ENCODE data around the gene NT5M. TPM values are rescaled to one million over a fixed set of nuclear protein-coding genes. Genes with fewer than 3 reads are reported as not detected.

The NT5M gene
- total RNA-seq, 1 donor from 2014 or later, result 0.93 TPM

GRCh38 chr17:17352836-17353624 lies 49.9 kb downstream of the NT5M start:
- no peak for ATAC-seq (ENCODE audit: low read depth)
- Mint-ChIP-seq H3K9me3 (no peaks in the 10 kb centered on the region), H3K27ac (no peak overlapping the region), H3K27me3 (no peaks in the 10 kb centered on the region), H3K4me3 (no peak overlapping the region), H3K4me1 (no peaks in the 10 kb centered on the region), H3K36me3 (ENCODE audit: low read depth) (no peaks in the 10 kb centered on the region)
- POLR2A ChIA-PET, result no interaction called here
- intact Hi-C loops (cut with micrococcal nuclease), result no loop called here
- CTCF ChIA-PET, result interaction anchor here (0.6 to 4.2 kb wide), 2 partner anchors 144 to 289 kb away, joined by 3 to 52 read pairs; no protein-coding TSS in a partner anchor
- TF ChIP-seq, protein P1, sequence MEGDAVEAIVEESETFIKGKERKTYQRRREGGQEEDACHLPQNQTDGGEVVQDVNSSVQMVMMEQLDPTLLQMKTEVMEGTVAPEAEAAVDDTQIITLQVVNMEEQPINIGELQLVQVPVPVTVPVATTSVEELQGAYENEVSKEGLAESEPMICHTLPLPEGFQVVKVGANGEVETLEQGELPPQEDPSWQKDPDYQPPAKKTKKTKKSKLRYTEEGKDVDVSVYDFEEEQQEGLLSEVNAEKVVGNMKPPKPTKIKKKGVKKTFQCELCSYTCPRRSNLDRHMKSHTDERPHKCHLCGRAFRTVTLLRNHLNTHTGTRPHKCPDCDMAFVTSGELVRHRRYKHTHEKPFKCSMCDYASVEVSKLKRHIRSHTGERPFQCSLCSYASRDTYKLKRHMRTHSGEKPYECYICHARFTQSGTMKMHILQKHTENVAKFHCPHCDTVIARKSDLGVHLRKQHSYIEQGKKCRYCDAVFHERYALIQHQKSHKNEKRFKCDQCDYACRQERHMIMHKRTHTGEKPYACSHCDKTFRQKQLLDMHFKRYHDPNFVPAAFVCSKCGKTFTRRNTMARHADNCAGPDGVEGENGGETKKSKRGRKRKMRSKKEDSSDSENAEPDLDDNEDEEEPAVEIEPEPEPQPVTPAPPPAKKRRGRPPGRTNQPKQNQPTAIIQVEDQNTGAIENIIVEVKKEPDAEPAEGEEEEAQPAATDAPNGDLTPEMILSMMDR (IDR thresholded peaks at IDR 0.05), result no peak
- DNase-seq, result no peak

- TF ChIP-seq, protein P1 (IDR thresholded peaks at IDR 0.05), result no peak
- intact Hi-C loops (cut with micrococcal nuclease), result no loop called here
- POLR2A ChIA-PET, result no interaction called here
- ATAC-seq (ENCODE audit: low read depth) (no peak), DNase-seq (no peak)
- H3K27ac Mint-ChIP-seq, result no peak overlapping the region
- no peaks in the 10 kb centered on the region for H3K4me1 Mint-ChIP-seq
- H3K4me3 Mint-ChIP-seq, result no peak overlapping the region
- no peaks in the 10 kb centered on the region for H3K36me3 Mint-ChIP-seq (ENCODE audit: low read depth)
- no peaks in the 10 kb centered on the region for H3K27me3 Mint-ChIP-seq
- CTCF ChIA-PET, result interaction anchor here (1.0 to 4.2 kb wide), 4 partner anchors 13 to 680 kb away, joined by 4 to 52 read pairs (median 8); no protein-coding TSS in a partner anchor
- H3K9me3 Mint-ChIP-seq, result no peaks in the 10 kb centered on the region
Measured at GRCh38 chr17:17353625-17354484, 50.7 kb downstream of the NT5M start.

DNA sequence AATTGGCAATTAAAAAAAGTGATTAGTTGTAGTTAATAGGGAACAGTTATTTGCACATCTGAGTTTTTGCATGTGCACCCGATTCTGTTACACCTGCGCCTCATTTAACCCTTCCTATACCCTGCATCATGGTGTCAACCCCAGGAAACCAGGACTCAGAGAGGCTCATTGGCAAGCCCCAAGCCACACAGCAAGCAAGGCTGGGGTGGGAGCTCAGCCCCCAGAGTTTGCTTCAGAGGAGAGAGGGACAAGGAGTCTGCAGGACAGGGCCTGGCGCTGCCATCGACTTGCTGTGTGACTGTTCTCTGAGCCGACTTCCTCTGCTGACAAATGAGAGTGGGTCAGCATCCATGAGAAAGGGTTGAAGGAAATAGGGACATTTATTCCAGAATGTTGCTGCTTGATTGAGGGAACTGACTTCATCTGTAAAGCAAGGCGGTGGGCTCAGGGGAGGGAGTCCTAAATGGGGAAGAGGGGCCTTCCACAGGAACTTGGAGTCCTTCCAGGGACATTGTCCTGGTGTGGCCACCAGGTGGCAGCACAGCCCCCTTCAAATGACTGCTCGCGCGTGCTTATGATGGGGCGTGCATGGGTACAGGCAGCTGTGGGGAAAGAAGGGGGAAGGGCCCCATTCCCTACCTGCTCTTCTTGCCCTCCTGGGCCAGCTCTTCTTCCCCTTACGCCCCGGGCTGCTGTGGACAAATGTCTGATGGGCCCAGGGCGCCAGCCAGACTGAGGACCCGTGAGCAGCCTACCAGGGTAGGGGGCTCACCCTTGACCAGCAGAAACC lies 51.6 kb downstream of the NT5M start:
- ATAC-seq (ENCODE audit: low read depth), result peak; percentile 80
- H3K4me1 Mint-ChIP-seq, result no peaks in the 10 kb centered on the region
- H3K27ac Mint-ChIP-seq, result no peak overlapping the region
- TF ChIP-seq, protein P1 (IDR thresholded peaks at IDR 0.05), result no peak
- peak; percentile 66 for DNase-seq
- no peaks in the 10 kb centered on the region for H3K36me3 Mint-ChIP-seq (ENCODE audit: low read depth)
- H3K27me3 Mint-ChIP-seq, result no peaks in the 10 kb centered on the region
- ChIA-PET CTCF (interaction anchor here (0.7 to 4.2 kb wide), 12 partner anchors 12 to 681 kb away, joined by 3 to 52 read pairs (median 4); no protein-coding TSS in a partner anchor), POLR2A (no interaction called here)
- intact Hi-C loops (cut with micrococcal nuclease), result loop anchor here (1.0 to 5.0 kb wide), 4 partner anchors 142 to 508 kb away; partner anchors contain the start of gene RASD1
- H3K4me3 Mint-ChIP-seq, result no peak overlapping the region
- H3K9me3 Mint-ChIP-seq, result peaks cover 2% of the 10 kb centered on the region

GRCh38 chr17:17355426-17355825 lies 52.3 kb downstream of the NT5M start:
- peaks cover 5% of the 10 kb centered on the region for H3K9me3 Mint-ChIP-seq
- H3K4me1 Mint-ChIP-seq, result no peaks in the 10 kb centered on the region
- no peaks in the 10 kb centered on the region for H3K27me3 Mint-ChIP-seq
- no peak overlapping the region for H3K27ac Mint-ChIP-seq
- no peaks in the 10 kb centered on the region for H3K36me3 Mint-ChIP-seq (ENCODE audit: low read depth)
- ATAC-seq (ENCODE audit: low read depth) (no peak), DNase-seq (no peak)
- H3K4me3 Mint-ChIP-seq, result no peak overlapping the region
- intact Hi-C loops (cut with micrococcal nuclease), result loop anchor here (1.0 to 5.0 kb wide), 4 partner anchors 141 to 507 kb away; partner anchors contain the start of gene RASD1
- ChIA-PET CTCF (interaction anchor here (0.7 to 4.2 kb wide), 11 partner anchors 11 to 680 kb away, joined by 3 to 52 read pairs (median 4); no protein-coding TSS in a partner anchor), POLR2A (no interaction called here)
- TF ChIP-seq, protein P1 (IDR thresholded peaks at IDR 0.05), result no peak

All from activated B cell treated with CpG ODN at 0.5 μM for 24 hours (primary cell).